ENCODE measurements around the gene GPD1L. TPM values are rescaled to one million over a fixed set of nuclear protein-coding genes. Genes with fewer than 3 reads are reported as not detected.
"Not testable (repeated sequence)": the region's sequence is repeated elsewhere in the genome, so short reads cannot be mapped to it uniquely, and the experiment has no call there.

GPD1L gene
- total RNA-seq, 3 donors from 2014 or later = 56.3 to 66.6 (median 58.3) TPM

GRCh38 chr3:32113566-32113965, 7.1 kb downstream of the GPD1L start:
- Histone ChIP-seq H3K36me3 (no peaks in the 10 kb centered on the region), H3K27ac (peak overlapping the region in 1 of 2 donors; percentile 50), H3K9me3 (no peaks in the 10 kb centered on the region), H3K4me3 (no peak overlapping the region), H3K4me1 (peaks cover 0 to 13% of the 10 kb centered on the region in 2 donors), H3K27me3 (no peaks in the 10 kb centered on the region)
- TF ChIP-seq POLR2A (IDR thresholded peaks at IDR 0.05) = no peak
- TF ChIP-seq CTCF (IDR thresholded peaks at IDR 0.05) = no peak
- no peak for TF ChIP-seq POLR2AphosphoS5 (IDR thresholded peaks at IDR 0.05)
- intact Hi-C loops (cut with DNase I; ENCODE audit: low total_unique reads) = no loop called here
- no peak for DNase-seq (ENCODE audit: low spot score in 2 of 2)

GRCh38 chr3:32113981-32114545, 7.6 kb downstream of the GPD1L start:
- no peak for TF ChIP-seq POLR2AphosphoS5 (IDR thresholded peaks at IDR 0.05)
- no peak for TF ChIP-seq POLR2A (IDR thresholded peaks at IDR 0.05)
- no peak for TF ChIP-seq CTCF (IDR thresholded peaks at IDR 0.05)
- H3K4me3 ChIP-seq = no peak overlapping the region
- no peaks in the 10 kb centered on the region for H3K27me3 ChIP-seq
- intact Hi-C loops (cut with DNase I; ENCODE audit: low total_unique reads) = no loop called here
- no peak for DNase-seq (ENCODE audit: low spot score in 2 of 2)
- no peaks in the 10 kb centered on the region for H3K9me3 ChIP-seq
- peaks cover 0 to 10% of the 10 kb centered on the region in 2 donors for H3K4me1 ChIP-seq
- peak overlapping the region in 1 of 2 donors; percentile 50 for H3K27ac ChIP-seq
- no peaks in the 10 kb centered on the region for H3K36me3 ChIP-seq

GRCh38 chr3:32114546-32115386, 8.3 kb downstream of the GPD1L start:
- not testable (repeated sequence) for H3K27ac ChIP-seq, H3K36me3 ChIP-seq
- peak in 1 of 2 donors; percentile 18 for DNase-seq (ENCODE audit: low spot score in 2 of 2)

GRCh38 chr3:32117320-32117719, 10.9 kb downstream of the GPD1L start:
- intact Hi-C loops (cut with DNase I; ENCODE audit: low total_unique reads) = no loop called here
- no peaks in the 10 kb centered on the region for H3K9me3 ChIP-seq
- TF ChIP-seq POLR2A (IDR thresholded peaks at IDR 0.05) = no peak
- no peak for TF ChIP-seq POLR2AphosphoS5 (IDR thresholded peaks at IDR 0.05)
- no peak for TF ChIP-seq CTCF (IDR thresholded peaks at IDR 0.05)
- no peak overlapping the region for H3K4me3 ChIP-seq
- H3K36me3 ChIP-seq = no peaks in the 10 kb centered on the region
- DNase-seq (ENCODE audit: low spot score in 2 of 2) = no peak
- H3K4me1 ChIP-seq = peaks cover 0 to 10% of the 10 kb centered on the region in 2 donors
- H3K27ac ChIP-seq = no peak overlapping the region
- H3K27me3 ChIP-seq = no peaks in the 10 kb centered on the region

More at GRCh38 chr3:32114546-32115386, 8.3 kb downstream of the GPD1L start:
- H3K9me3 ChIP-seq; H3K27me3 ChIP-seq; H3K4me3 ChIP-seq; intact Hi-C loops (cut with DNase I; ENCODE audit: low total_unique reads); H3K4me1 ChIP-seq: not testable (repeated sequence)

GRCh38 chr3:32118215-32118614, 11.8 kb downstream of the GPD1L start:
- H3K4me3 ChIP-seq = no peak overlapping the region
- no peaks in the 10 kb centered on the region for H3K27me3 ChIP-seq
- intact Hi-C loops (cut with DNase I; ENCODE audit: low total_unique reads) = no loop called here
- no peak overlapping the region for H3K27ac ChIP-seq
- H3K4me1 ChIP-seq = peaks cover 0 to 10% of the 10 kb centered on the region in 2 donors
- no peaks in the 10 kb centered on the region for H3K36me3 ChIP-seq
- TF ChIP-seq CTCF (IDR thresholded peaks at IDR 0.05) (no peak), POLR2A (IDR thresholded peaks at IDR 0.05) (no peak), POLR2AphosphoS5 (IDR thresholded peaks at IDR 0.05) (no peak)
- H3K9me3 ChIP-seq = no peaks in the 10 kb centered on the region
- DNase-seq (ENCODE audit: low spot score in 2 of 2) = no peak
